ENCODE data around the gene LTO1.

DNA sequence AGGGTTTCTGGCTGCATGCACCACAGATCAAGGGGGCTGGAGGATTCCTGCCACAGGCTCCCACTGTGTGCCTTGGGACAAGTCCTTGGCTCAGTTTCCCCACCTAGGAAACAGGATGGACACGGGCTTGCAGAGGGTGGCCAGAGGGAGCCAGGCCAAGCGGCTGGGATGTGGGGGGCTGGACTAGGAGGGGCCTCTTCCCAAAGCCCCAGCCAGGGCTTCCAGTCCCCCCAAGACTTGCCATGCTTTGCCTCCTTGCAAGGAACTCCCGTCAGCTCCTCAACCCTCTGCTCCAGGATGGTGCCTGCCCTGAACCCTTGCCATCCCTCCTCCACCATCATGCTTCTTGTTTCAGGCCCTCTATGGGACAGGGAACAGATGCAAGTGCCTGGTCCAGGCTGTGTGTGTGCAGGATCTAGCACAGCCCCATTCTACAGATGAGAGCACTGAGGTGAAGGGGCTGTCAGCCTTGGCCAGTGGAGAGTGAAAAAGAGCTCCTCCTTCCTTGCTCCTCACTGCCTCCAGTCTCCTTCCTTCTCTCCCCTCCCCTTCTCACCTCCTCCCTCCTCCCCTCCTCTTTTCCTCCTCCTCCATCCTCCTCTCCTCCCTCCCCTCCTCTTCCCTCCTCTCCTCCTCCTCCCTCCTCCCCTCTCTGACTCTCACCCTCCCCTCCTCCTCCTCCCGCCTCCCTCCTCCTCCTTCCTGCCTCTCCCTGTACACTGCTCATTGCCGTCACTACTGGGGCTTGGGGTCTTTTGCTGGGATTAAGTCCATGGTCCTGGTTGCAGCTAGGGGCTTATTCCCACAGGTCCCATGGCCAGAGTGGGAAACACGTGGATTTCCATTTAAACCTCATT, 42.0 kb upstream of the LTO1 start:
- TF ChIP-seq, protein P1, sequence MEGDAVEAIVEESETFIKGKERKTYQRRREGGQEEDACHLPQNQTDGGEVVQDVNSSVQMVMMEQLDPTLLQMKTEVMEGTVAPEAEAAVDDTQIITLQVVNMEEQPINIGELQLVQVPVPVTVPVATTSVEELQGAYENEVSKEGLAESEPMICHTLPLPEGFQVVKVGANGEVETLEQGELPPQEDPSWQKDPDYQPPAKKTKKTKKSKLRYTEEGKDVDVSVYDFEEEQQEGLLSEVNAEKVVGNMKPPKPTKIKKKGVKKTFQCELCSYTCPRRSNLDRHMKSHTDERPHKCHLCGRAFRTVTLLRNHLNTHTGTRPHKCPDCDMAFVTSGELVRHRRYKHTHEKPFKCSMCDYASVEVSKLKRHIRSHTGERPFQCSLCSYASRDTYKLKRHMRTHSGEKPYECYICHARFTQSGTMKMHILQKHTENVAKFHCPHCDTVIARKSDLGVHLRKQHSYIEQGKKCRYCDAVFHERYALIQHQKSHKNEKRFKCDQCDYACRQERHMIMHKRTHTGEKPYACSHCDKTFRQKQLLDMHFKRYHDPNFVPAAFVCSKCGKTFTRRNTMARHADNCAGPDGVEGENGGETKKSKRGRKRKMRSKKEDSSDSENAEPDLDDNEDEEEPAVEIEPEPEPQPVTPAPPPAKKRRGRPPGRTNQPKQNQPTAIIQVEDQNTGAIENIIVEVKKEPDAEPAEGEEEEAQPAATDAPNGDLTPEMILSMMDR (IDR thresholded peaks at IDR 0.05): no peak
- TF ChIP-seq POLR2A (IDR thresholded peaks at IDR 0.05): no peak

Measured in uterus (tissue), 2 donors.